Epithelial cell of proximal tubule (primary cell): ENCODE data around the gene CLDN20. TPM values are rescaled to one million over a fixed set of nuclear protein-coding genes. Genes with fewer than 3 reads are reported as not detected.

ENCODE experiments used
- DNase-seq: peaks from one replicate; pipeline ENCODE4 v3.0.0-alpha.2; 2011; ENCODE audit warnings: low read depth
- H3K4me3 ChIP-seq: 2 replicates; pipeline ENCODE4 v1.5.1; 2011; ENCODE audit warnings: low read depth, mild to moderate bottlenecking, low read length
- total RNA-seq: library from RNA; depleted of rRNA; stranded (reverse); fragments of >200 nt; gene quantifications from 2 replicates; pipeline ENCODE4 v1.2.3, GENCODE V29; 2015
- TF ChIP-seq, protein P1 (sequence below): conservative IDR thresholded peaks from 2 replicates; pipeline ENCODE4 v1.5.1; 2012; ENCODE audit warnings: low read depth, mild to moderate bottlenecking, low read length

The CLDN20 gene
- total RNA-seq, 1 donor from 2014 or later, result not detected

DNA sequence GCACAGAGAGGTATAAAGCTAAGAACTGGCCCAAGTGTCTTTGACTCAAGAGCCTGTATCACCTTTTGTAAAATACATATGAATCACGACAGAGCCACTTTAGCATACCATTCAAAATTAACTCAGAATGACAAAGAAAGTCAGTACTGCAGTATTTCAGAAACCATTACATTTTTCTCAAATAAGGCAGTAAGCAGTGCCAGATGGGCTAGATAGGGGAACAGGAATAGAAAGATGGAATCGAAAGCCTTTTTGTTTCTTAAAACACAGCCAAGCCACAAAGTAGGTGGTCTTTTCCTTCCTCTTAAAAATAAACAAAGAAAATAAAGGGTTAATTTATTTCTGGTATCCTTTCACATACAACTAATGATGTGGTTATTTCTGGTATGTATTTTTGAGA is 10.3 kb downstream of the CLDN20 start:
- DNase-seq, result no peak
- no peak overlapping the region for H3K4me3 ChIP-seq
- TF ChIP-seq, protein P1, sequence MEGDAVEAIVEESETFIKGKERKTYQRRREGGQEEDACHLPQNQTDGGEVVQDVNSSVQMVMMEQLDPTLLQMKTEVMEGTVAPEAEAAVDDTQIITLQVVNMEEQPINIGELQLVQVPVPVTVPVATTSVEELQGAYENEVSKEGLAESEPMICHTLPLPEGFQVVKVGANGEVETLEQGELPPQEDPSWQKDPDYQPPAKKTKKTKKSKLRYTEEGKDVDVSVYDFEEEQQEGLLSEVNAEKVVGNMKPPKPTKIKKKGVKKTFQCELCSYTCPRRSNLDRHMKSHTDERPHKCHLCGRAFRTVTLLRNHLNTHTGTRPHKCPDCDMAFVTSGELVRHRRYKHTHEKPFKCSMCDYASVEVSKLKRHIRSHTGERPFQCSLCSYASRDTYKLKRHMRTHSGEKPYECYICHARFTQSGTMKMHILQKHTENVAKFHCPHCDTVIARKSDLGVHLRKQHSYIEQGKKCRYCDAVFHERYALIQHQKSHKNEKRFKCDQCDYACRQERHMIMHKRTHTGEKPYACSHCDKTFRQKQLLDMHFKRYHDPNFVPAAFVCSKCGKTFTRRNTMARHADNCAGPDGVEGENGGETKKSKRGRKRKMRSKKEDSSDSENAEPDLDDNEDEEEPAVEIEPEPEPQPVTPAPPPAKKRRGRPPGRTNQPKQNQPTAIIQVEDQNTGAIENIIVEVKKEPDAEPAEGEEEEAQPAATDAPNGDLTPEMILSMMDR, result no peak

DNA sequence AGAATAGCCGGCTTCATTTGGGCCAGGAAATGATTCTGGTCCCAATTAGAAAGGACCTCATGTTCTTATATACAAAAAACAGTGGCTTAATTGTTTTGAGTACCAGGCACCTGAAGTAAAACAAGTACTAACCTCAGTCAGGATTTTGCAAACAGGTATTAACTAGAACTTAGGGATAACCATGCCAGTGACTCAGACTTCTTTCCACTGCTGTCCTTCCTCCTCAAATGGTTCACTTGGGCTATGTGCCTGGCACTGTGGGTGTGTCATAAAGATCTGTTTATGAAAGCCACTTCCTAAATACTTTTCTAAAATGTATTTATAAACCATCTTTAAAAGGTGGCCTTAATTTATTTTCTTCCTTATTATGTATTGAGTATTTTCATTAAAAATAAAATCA is 10.7 kb downstream of the CLDN20 start:
- H3K4me3 ChIP-seq, result no peak overlapping the region
- peak; percentile 18 for DNase-seq
- TF ChIP-seq, protein P1, result no peak

DNA sequence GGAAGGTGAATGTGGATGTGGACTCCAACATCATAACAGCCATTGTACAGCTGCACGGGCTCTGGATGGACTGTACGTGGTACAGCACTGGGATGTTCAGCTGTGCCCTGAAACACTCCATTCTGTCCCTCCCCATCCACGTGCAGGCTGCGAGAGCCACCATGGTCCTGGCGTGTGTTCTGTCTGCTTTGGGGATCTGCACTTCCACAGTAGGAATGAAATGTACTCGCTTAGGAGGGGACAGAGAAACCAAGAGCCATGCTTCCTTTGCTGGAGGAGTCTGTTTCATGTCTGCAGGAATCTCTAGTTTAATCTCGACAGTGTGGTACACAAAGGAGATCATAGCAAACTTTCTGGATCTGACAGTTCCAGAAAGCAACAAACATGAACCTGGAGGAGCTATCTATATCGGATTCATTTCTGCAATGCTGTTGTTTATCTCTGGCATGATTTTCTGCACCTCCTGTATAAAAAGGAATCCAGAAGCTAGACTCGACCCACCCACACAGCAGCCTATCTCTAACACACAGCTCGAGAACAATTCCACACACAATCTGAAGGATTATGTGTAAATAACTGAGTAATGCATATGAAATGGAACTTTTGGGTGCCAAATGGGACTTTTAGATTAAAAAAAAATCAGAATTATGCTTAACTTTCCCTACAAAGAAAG is 12.1 kb downstream of the CLDN20 start:
- H3K4me3 ChIP-seq, result no peak overlapping the region
- no peak for DNase-seq
- TF ChIP-seq, protein P1, result no peak

DNA sequence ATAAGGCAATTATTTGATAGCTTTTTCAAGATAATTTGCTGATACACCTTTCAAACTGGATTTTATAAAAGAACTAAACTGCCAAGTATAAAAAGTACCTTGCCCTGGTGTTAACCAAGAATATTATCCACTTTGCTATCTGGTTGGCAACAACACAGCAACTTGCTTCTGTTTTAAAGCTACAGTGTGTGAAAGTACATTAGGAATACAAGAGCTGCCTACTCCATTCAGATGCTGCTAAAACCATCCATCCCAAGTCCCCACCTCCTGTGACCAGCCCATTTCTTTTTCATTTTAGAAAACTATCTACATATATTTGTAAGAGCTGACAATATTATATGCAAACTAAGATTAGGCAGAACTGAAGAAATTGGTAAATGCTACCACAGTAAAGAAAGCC is 12.8 kb downstream of the CLDN20 start:
- TF ChIP-seq, protein P1, result no peak
- no peak for DNase-seq
- H3K4me3 ChIP-seq, result no peak overlapping the region

DNA sequence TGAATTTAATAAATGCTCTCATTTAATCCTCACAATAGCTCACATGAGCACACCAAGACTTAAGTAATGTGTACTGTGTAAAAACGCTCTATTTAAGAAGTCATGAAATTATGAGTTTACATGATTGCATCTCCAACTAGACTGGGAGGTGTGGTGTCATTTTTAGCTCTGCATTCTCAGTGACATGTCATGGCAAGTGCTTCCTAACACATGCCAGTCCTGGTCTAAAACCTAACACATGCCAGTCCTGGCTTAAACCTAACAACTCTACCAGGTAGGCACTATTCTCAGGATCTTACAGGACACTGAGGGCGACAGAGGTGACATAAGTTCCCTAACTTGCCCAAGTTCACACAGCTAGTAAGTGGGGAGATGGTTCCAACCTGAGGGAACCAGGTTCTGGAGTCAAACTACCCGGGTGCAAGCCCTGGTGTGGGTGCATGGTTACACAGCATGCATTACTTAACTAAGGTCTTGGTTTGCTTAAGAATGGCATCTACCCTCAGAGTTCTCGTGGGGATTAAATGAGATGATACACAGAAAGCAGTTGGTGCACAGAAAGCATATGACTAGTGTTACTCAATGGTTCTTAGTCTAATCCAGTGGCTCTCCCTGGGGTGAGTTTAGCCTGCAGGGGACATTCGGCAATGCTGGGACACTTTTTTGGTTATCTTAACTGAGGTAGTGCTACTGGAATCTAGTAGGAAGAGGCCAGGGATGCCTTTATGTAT is 14.7 kb downstream of the CLDN20 start:
- TF ChIP-seq, protein P1, result no peak
- DNase-seq, result no peak
- H3K4me3 ChIP-seq, result no peak overlapping the region

DNA sequence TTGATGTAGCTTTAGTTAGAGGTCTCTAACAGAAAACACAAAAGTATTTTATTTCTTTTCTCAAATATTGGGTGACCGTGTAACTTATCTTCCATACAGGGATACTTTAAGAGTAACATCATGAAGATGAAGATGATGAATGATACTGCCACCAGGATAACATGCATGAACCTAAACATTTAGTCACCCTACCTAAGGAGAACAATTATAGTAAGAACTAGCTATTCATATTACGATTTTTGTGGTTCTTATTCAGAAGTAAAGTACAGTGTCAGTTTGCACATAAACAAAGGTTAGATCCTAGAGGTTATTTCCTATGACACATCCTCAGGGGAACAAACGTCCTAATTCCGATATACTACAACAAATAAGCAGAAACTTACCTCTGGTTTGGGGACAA is 21.0 kb downstream of the CLDN20 start:
- H3K4me3 ChIP-seq, result no peak overlapping the region
- TF ChIP-seq, protein P1, result no peak

More for the DNA sequence above, 21.0 kb downstream of the CLDN20 start:
- no peak for DNase-seq
